Heart right ventricle (tissue), 16 donors: ENCODE results near the gene NR1I3. TPM values are rescaled to one million over a fixed set of nuclear protein-coding genes. Genes with fewer than 3 reads are reported as not detected.

Experiments
- ATAC-seq, 8 donors: fragments of 200-7000 bp; cut with Tn5 transposase; one replicate each; pipeline ENCODE4 v1.9.1; 2020; ENCODE audit warnings: mild to moderate bottlenecking in 8 of 8, moderate library complexity in 8 of 8, moderate number of reproducible peaks in 1 of 8
- DNase-seq, 2 donors: peaks; one replicate each; pipeline ENCODE4 v3.0.0-alpha.2; 2020
- H3K27ac ChIP-seq, 10 donors: fragments of 200-600 bp; sonication (generic) in 2 of 10; one replicate each; pipeline versions ENCODE4 v1.5.0 to v1.8.0; 2020 to 2022; ENCODE audit warnings: mild to moderate bottlenecking in 3 of 10
- H3K27me3 ChIP-seq, 7 donors: fragments of 200-600 bp; one replicate each; pipeline ENCODE4 v1.8.0; 2021 to 2022; ENCODE audit warnings: mild to moderate bottlenecking in 2 of 7
- H3K36me3 ChIP-seq, 9 donors: fragments of 200-600 bp; sonication (generic) in 1 of 9; one replicate each; pipeline versions ENCODE4 v1.5.0 to v1.8.0; 2020 to 2022; ENCODE audit warnings: mild to moderate bottlenecking in 2 of 9
- H3K4me1 ChIP-seq, 9 donors: fragments of 200-600 bp; sonication (generic) in 1 of 9; one replicate each; pipeline versions ENCODE4 v1.5.0 to v1.8.0; 2020 to 2022; ENCODE audit warnings: mild to moderate bottlenecking in 4 of 9
- H3K4me3 ChIP-seq, 10 donors: fragments of 200-600 bp; sonication (generic) in 2 of 10; one replicate each; pipeline versions ENCODE4 v1.5.0 to v1.8.0; 2020 to 2022; ENCODE audit warnings: mild to moderate bottlenecking in 7 of 10, moderate library complexity in 2 of 10
- H3K9me3 ChIP-seq, 11 donors: fragments of 200-600 bp in 10 of 11; sonication (generic) in 2 of 11; one replicate each; pipeline versions ENCODE4 v1.5.0 to v1.8.0; 2013 to 2022; ENCODE audit warnings: mild to moderate bottlenecking in 2 of 11, control low read depth in 1 of 11, moderate library complexity in 1 of 11
- CTCF ChIP-seq, 9 donors: fragments of 200-600 bp; sonication (generic) in 2 of 9; IDR thresholded peaks; one replicate each; pipeline versions ENCODE4 v1.5.0 to v1.8.0; 2021 to 2022; ENCODE audit warnings: antibody characterized with exemption in 9 of 9, mild to moderate bottlenecking in 5 of 9, moderate library complexity in 1 of 9
- WGBS, 2 donors: extraction: QIAGEN DNeasy Blood & Tissue Kit; methylation state at CpG; one replicate each; pipeline ENCODE4 v1.1.7; 2013; ENCODE audit warnings: inconsistent platforms in 1 of 2; 5-methylcytosine and 5-hydroxymethylcytosine counted together
- intact Hi-C, 10 donors: fragments of 100-400 bp; cut with DNase I; formaldehyde crosslinking; loops; one replicate each; pipeline versions ENCODE4 v1.11.1 to v1.14.2; 2022
- microRNA-seq, 2 donors: library from miRNA; unstranded; fragments of <30 nt; microRNA quantifications; one replicate each; pipeline ENCODE4 v1.2.0, GENCODE V29; 2021
- polyA plus RNA-seq, 2 donors: library from polyadenylated mRNA; stranded (reverse); fragments of 200-250 nt; gene quantifications; one replicate each; pipeline ENCODE4 v1.2.3, GENCODE V29; 2013
- total RNA-seq, 10 donors: library from RNA; stranded (reverse); fragmentation: NEBNext Ultra II Directional in 3 of 10; extraction: Animal tissue kit (Norgen Biotek cat#: 25700) in 3 of 10; gene quantifications; one replicate each; pipeline versions ENCODE4 v1.2.1 to v1.2.4, GENCODE V29; 2021 to 2023
- donor health status: Arrhythmogenic right ventricular cardiomyopathy.
- donor health status: ischemic (EF 13 %, LVEDD 7.1; RV severe dilation, severe dysfunction).
- donor health status: healthy with polysubstance abuse.
- donor health status: DM: no; HTN: yes; CAD: no.
- donor health status: DM: no; HTN: no; CAD: no.
- donor health status: ischemic (EF 25% LVEDD 6.9; RV normal size, moderate dysfunction).
- donor health status: ischemic (EF 25% LVEDD 5.7; RV mildly dilated, moderate dysfunction).
- donor health status: healthy.
- donor health status: DM: yes; HTN: yes; CAD: no.
- donor health status: Ischemic cardiomyopathy.
- donor health status: ischemic (EF 35%, LVEDD 5.7; RV mildly dilated, moderate dysfunction).
- donor health status: nonischemic (EF 11% LVEDD 7.7; RV severe dilation, severe dysfunction).
- donor health status: DM: yes; HTN: yes; CAD: no.
- donor health status: PGD.
- donor health status: ischemic (EF 29% LVEDD 5.4; RV normal size, mild dysfunction).
- donor health status: nonischemic (EF 23%, LVEDD 6.1; RV moderate dilation, normal function).

The NR1I3 gene
- total and polyA plus RNA-seq, 12 donors: 0.10 TPM; not detected in 11

GRCh38 chr1:161179698-161180097 is 58.3 kb downstream of the NR1I3 start:
- H3K27me3 ChIP-seq: no peaks in the 10 kb centered on the region
- H3K9me3 ChIP-seq: no peaks in the 10 kb centered on the region
- H3K4me3 ChIP-seq: no peak overlapping the region
- 93 to 95% methylated on average over 3 of the region's 3 CpGs for WGBS, 2 donors
- no peak for TF ChIP-seq CTCF (IDR thresholded peaks at IDR 0.05)
- peaks cover 3 to 61% (median 17%) of the 10 kb centered on the region in 9 donors for H3K4me1 ChIP-seq
- no peak for DNase-seq
- peaks cover 0 to 17% (median 6%) of the 10 kb centered on the region in 9 donors for H3K36me3 ChIP-seq
- ATAC-seq: no peak
- H3K27ac ChIP-seq: no peak overlapping the region
- intact Hi-C loops: loop anchor here in 1 of 10 donors (2.0 kb wide), 1 partner anchor 43 kb away; the partner anchor contains the start of gene APOA2

Small RNAs within 50 kb of the gene (microRNA-seq; reads per million reads assigned to microRNA genes)
- gene MIR5187: 1.5 to 1.8 reads per million in 2 donors

Other genes starting within 250 kb of the NR1I3 start
- 10 to 100 TPM in 6 of 10 donors, 1 to 10 TPM in 4; 7.1 to 22.7 (median 10.5) TPM for gene F11R, start 217.1 kb downstream of the NR1I3 start, total RNA-seq
- 1 to 10 TPM; 7.5 to 9.9 TPM for gene F11R, start 217.1 kb downstream of the NR1I3 start, polyA plus RNA-seq
- gene TSTD1, start 199.2 kb downstream of the NR1I3 start, total RNA-seq: 10 to 100 TPM in 9 of 10 donors, 1 to 10 TPM in 1; 8.0 to 18.0 (median 13.4) TPM
- gene TSTD1, start 199.2 kb downstream of the NR1I3 start, polyA plus RNA-seq: 10 to 100 TPM; 11.8 to 15.3 TPM
- gene USF1, start 192.2 kb downstream of the NR1I3 start, total RNA-seq: 10 to 100 TPM; 23.7 to 43.6 (median 28.5) TPM
- 10 to 100 TPM; 42.4 to 55.1 TPM for gene USF1, start 192.2 kb downstream of the NR1I3 start, polyA plus RNA-seq
- 10 to 100 TPM in 1 of 10 donors, 1 to 10 TPM in 9; 1.5 to 16.4 (median 2.1) TPM for gene ARHGAP30, start 168.3 kb downstream of the NR1I3 start, total RNA-seq
- 1 to 10 TPM; 1.2 to 1.4 TPM for gene ARHGAP30, start 168.3 kb downstream of the NR1I3 start, polyA plus RNA-seq
- gene NECTIN4, start 148.6 kb downstream of the NR1I3 start, total RNA-seq: under 1 TPM in 1 of 10 donors, not detected in 9; 0.19 TPM
- gene NECTIN4, start 148.6 kb downstream of the NR1I3 start, polyA plus RNA-seq: under 1 TPM in 1 of 2 donors, not detected in 1; 0.06 TPM
- gene KLHDC9, start 139.8 kb downstream of the NR1I3 start, total RNA-seq: 10 to 100 TPM in 5 of 10 donors, 1 to 10 TPM in 5; 2.2 to 17.7 (median 9.0) TPM
- 1 to 10 TPM in 1 of 2 donors, under 1 TPM in 1; 0.83 to 6.7 TPM for gene KLHDC9, start 139.8 kb downstream of the NR1I3 start, polyA plus RNA-seq
- 10 to 100 TPM; 44.6 to 78.7 (median 54.1) TPM for gene PFDN2, start 120.2 kb downstream of the NR1I3 start, total RNA-seq
- gene PFDN2, start 120.2 kb downstream of the NR1I3 start, polyA plus RNA-seq: 100 to 1,000 TPM; 185 to 273 TPM
- 10 to 100 TPM; 24.1 to 41.2 (median 33.4) TPM for gene NIT1, start 120.1 kb downstream of the NR1I3 start, total RNA-seq
- 10 to 100 TPM; 28.5 to 30.6 TPM for gene NIT1, start 120.1 kb downstream of the NR1I3 start, polyA plus RNA-seq
- 10 to 100 TPM; 21.7 to 33.0 (median 26.3) TPM for gene DEDD, start 105.5 kb downstream of the NR1I3 start, total RNA-seq
- gene DEDD, start 105.5 kb downstream of the NR1I3 start, polyA plus RNA-seq: 10 to 100 TPM; 19.7 to 27.2 TPM
- 10 to 100 TPM; 63.9 to 88.3 (median 74.9) TPM for gene UFC1, start 84.2 kb downstream of the NR1I3 start, total RNA-seq
- gene UFC1, start 84.2 kb downstream of the NR1I3 start, polyA plus RNA-seq: 100 to 1,000 TPM in 1 of 2 donors, 10 to 100 TPM in 1; 43.0 to 142 TPM
- gene USP21, start 78.7 kb downstream of the NR1I3 start, total RNA-seq: 10 to 100 TPM in 9 of 10 donors, 1 to 10 TPM in 1; 8.8 to 24.0 (median 14.7) TPM
- gene USP21, start 78.7 kb downstream of the NR1I3 start, polyA plus RNA-seq: 10 to 100 TPM; 13.2 to 22.4 TPM
- gene PPOX, start 71.8 kb downstream of the NR1I3 start, total RNA-seq: 10 to 100 TPM in 8 of 10 donors, 1 to 10 TPM in 2; 8.5 to 19.8 (median 15.0) TPM
- 10 to 100 TPM in 1 of 2 donors, 1 to 10 TPM in 1; 10.0 to 58.5 TPM for gene PPOX, start 71.8 kb downstream of the NR1I3 start, polyA plus RNA-seq
- gene B4GALT3, start 60.7 kb downstream of the NR1I3 start, total RNA-seq: 10 to 100 TPM; 12.1 to 28.9 (median 19.6) TPM
- 10 to 100 TPM; 11.5 to 25.5 TPM for gene B4GALT3, start 60.7 kb downstream of the NR1I3 start, polyA plus RNA-seq
- 10 to 100 TPM in 6 of 10 donors, 1 to 10 TPM in 4; 1.7 to 86.1 (median 17.7) TPM for gene ADAMTS4, start 39.1 kb downstream of the NR1I3 start, total RNA-seq
- 10 to 100 TPM in 1 of 2 donors, 1 to 10 TPM in 1; 5.4 to 11.9 TPM for gene ADAMTS4, start 39.1 kb downstream of the NR1I3 start, polyA plus RNA-seq
- 100 to 1,000 TPM; 244 to 370 (median 318) TPM for gene NDUFS2, start 35.8 kb downstream of the NR1I3 start, total RNA-seq
- 100 to 1,000 TPM; 121 to 193 TPM for gene NDUFS2, start 35.8 kb downstream of the NR1I3 start, polyA plus RNA-seq
- 10 to 100 TPM in 4 of 10 donors, 1 to 10 TPM in 6; 2.0 to 65.8 (median 5.3) TPM for gene FCER1G, start 22.9 kb downstream of the NR1I3 start, total RNA-seq
- gene FCER1G, start 22.9 kb downstream of the NR1I3 start, polyA plus RNA-seq: 10 to 100 TPM; 19.7 to 64.6 TPM
- under 1 TPM in 1 of 10 donors, not detected in 9; 0.89 TPM for gene APOA2, start 14.6 kb downstream of the NR1I3 start, total RNA-seq
- gene APOA2, start 14.6 kb downstream of the NR1I3 start, polyA plus RNA-seq: not detected
- gene TOMM40L, start 12.1 kb downstream of the NR1I3 start, total RNA-seq: 10 to 100 TPM; 29.8 to 37.6 (median 33.2) TPM
- 10 to 100 TPM; 17.6 to 29.3 TPM for gene TOMM40L, start 12.1 kb downstream of the NR1I3 start, polyA plus RNA-seq
- 1 to 10 TPM in 1 of 10 donors, under 1 TPM in 8, not detected in 1; 0.38 to 1.0 (median 0.46) TPM for gene PCP4L1, start 20.5 kb upstream of the NR1I3 start, total RNA-seq
- under 1 TPM; 0.29 to 0.75 TPM for gene PCP4L1, start 20.5 kb upstream of the NR1I3 start, polyA plus RNA-seq
- 1 to 10 TPM; 1.0 to 5.6 (median 1.6) TPM for gene MPZ, start 71.8 kb upstream of the NR1I3 start, total RNA-seq
- gene MPZ, start 71.8 kb upstream of the NR1I3 start, polyA plus RNA-seq: 1 to 10 TPM; 1.5 to 3.4 TPM
- gene SDHC, start 76.2 kb upstream of the NR1I3 start, total RNA-seq: 100 to 1,000 TPM; 342 to 459 (median 420) TPM
- gene SDHC, start 76.2 kb upstream of the NR1I3 start, polyA plus RNA-seq: 100 to 1,000 TPM in 1 of 2 donors, 10 to 100 TPM in 1; 18.1 to 176 TPM
- not detected for gene CFAP126, start 129.7 kb upstream of the NR1I3 start, total RNA-seq
- not detected for gene CFAP126, start 129.7 kb upstream of the NR1I3 start, polyA plus RNA-seq